Fibroblast of pulmonary artery (primary cell): ENCODE data around the gene NFYC.
A peak's percentile ranks its signal among the peaks of the same experiment; 100 is the strongest.

Source experiments
- DNase-seq: peaks from one replicate; pipeline ENCODE4 v3.0.0-alpha.2; 2010; ENCODE audit warnings: low read depth
- H3K4me3 ChIP-seq: replicated peaks from 2 replicates; pipeline ENCODE4 v1.5.1; 2011; ENCODE audit warnings: low read depth, mild to moderate bottlenecking, control low read depth, low read length, moderate library complexity
- TF ChIP-seq, protein P1 (sequence below): IDR thresholded peaks from 2 replicates; pipeline ENCODE4 v1.5.1; 2011; ENCODE audit warnings: mild to moderate bottlenecking, control low read depth, low read length, inconsistent platforms; ENCODE audit errors: missing control alignments

The NFYC gene

GRCh38 chr1:40780678-40781607 lies 89.4 kb downstream of the NFYC start:
- H3K4me3 ChIP-seq, result no peak overlapping the region
- TF ChIP-seq, protein P1, sequence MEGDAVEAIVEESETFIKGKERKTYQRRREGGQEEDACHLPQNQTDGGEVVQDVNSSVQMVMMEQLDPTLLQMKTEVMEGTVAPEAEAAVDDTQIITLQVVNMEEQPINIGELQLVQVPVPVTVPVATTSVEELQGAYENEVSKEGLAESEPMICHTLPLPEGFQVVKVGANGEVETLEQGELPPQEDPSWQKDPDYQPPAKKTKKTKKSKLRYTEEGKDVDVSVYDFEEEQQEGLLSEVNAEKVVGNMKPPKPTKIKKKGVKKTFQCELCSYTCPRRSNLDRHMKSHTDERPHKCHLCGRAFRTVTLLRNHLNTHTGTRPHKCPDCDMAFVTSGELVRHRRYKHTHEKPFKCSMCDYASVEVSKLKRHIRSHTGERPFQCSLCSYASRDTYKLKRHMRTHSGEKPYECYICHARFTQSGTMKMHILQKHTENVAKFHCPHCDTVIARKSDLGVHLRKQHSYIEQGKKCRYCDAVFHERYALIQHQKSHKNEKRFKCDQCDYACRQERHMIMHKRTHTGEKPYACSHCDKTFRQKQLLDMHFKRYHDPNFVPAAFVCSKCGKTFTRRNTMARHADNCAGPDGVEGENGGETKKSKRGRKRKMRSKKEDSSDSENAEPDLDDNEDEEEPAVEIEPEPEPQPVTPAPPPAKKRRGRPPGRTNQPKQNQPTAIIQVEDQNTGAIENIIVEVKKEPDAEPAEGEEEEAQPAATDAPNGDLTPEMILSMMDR, result no peak

GRCh38 chr1:40781608-40781971 lies 90.1 kb downstream of the NFYC start:
- no peak overlapping the region for H3K4me3 ChIP-seq
- TF ChIP-seq, protein P1, result no peak
- DNase-seq, result no peak

More at GRCh38 chr1:40780678-40781607, 89.4 kb downstream of the NFYC start:
- DNase-seq, result no peak

GRCh38 chr1:40782371-40782956 lies 91.0 kb downstream of the NFYC start:
- H3K4me3 ChIP-seq, result no peak overlapping the region
- DNase-seq, result no peak
- TF ChIP-seq, protein P1, result no peak

- TF ChIP-seq, protein P1, result no peak
- no peak for DNase-seq
- H3K4me3 ChIP-seq, result peak within 1 kb of the TSS; percentile 21
These were observed 91.7 kb downstream of the NFYC start, which contains the start of gene KCNQ4 for GRCh38 chr1:40783001-40783905. KCNQ4 (plus strand) TSS chr1:40783787; CDS start chr1:40784094, 307 bp downstream.

DNA sequence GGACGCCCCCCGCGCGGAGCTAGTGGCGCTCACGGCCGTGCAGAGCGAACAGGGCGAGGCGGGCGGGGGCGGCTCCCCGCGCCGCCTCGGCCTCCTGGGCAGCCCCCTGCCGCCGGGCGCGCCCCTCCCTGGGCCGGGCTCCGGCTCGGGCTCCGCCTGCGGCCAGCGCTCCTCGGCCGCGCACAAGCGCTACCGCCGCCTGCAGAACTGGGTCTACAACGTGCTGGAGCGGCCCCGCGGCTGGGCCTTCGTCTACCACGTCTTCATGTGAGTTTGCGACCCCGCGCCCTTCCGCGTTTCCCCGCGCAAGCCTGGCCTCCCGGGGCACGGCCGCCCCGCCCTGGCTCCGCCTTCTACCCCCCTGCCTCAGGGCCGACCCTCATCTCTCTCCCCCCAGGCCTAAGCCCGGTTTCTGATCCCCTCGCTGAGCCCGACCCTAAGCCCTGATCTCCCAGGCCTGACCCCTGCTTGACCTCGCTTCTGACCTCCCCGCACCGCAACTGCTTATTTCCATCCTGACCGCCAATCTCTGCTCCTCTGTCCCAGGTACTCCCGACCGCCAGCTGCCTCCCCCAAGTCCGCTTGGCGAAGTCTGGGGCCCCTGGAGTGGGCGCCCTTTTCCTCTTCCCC lies 92.8 kb downstream of the NFYC start:
- DNase-seq, result no peak
- peak overlapping the region; percentile 19 for H3K4me3 ChIP-seq

GRCh38 chr1:40784771-40785151 lies 93.3 kb downstream of the NFYC start:
- no peak for DNase-seq
- no peak overlapping the region for H3K4me3 ChIP-seq
- TF ChIP-seq, protein P1, result no peak

More for the DNA sequence above, 92.8 kb downstream of the NFYC start:
- TF ChIP-seq, protein P1, result no peak
